Right lobe of liver (tissue), 6 donors: Measurements from ENCODE around the gene NOL12. TPM values are rescaled to one million over a fixed set of nuclear protein-coding genes. Genes with fewer than 3 reads are reported as not detected.

Experiments used
- ATAC-seq, 4 donors: fragments of 200-7000 bp; cut with Tn5 transposase; one replicate each; pipeline ENCODE4 v1.9.1; 2020; ENCODE audit warnings: mild to moderate bottlenecking in 4 of 4, moderate library complexity in 4 of 4
- DNase-seq, 3 donors: peaks; one replicate each; pipeline ENCODE4 v3.0.0-alpha.2; 2020
- H3K27ac ChIP-seq, 3 donors: fragments of 200-600 bp; one replicate each; pipeline ENCODE4 v1.8.0; 2022
- H3K27me3 ChIP-seq, 2 donors: fragments of 200-600 bp; one replicate each; pipeline ENCODE4 v1.8.0; 2022
- H3K36me3 ChIP-seq, 4 donors: fragments of 200-600 bp; sonication (generic) in 1 of 4; one replicate each; pipeline versions ENCODE4 v1.5.1 to v1.8.0; 2017 to 2022; ENCODE audit warnings: control low read depth in 1 of 4
- H3K4me1 ChIP-seq, 4 donors: fragments of 200-600 bp; sonication (generic) in 1 of 4; one replicate each; pipeline versions ENCODE4 v1.5.1 to v1.8.0; 2017 to 2022; ENCODE audit warnings: control low read depth in 1 of 4
- H3K4me3 ChIP-seq, 3 donors: fragments of 200-600 bp; one replicate each; pipeline ENCODE4 v1.8.0; 2022
- H3K9me3 ChIP-seq, 4 donors: fragments of 200-600 bp; sonication (generic) in 1 of 4; one replicate each; pipeline versions ENCODE4 v1.5.1 to v1.8.0; 2017 to 2022; ENCODE audit warnings: control low read depth in 1 of 4
- POLR2A ChIP-seq: fragments of 450-650 bp; IDR thresholded peaks from one replicate; pipeline ENCODE4 v1.6.1; 2017; ENCODE audit warnings: antibody characterized with exemption, mild to moderate bottlenecking
- WGBS: methylation state at CpG from one replicate; pipeline ENCODE4 v1.1.6; 2018; ENCODE audit warnings: low coverage, low lambda C conversion rate; ENCODE audit not compliant: insufficient coverage; ENCODE audit errors: missing lambda C conversion rate; 5-methylcytosine and 5-hydroxymethylcytosine counted together
- intact Hi-C, 2 donors: fragments of 100-400 bp; cut with DNase I; formaldehyde crosslinking; loops; one replicate each; pipeline versions ENCODE4 v1.11.2 to v1.14.1; 2022
- total RNA-seq, 6 experiments: library from RNA; depleted of rRNA in 2 of 6; stranded (reverse); fragments of >200 nt in 2 of 6; fragmentation: NEBNext Ultra II Directional in 3 of 6; extraction: Animal tissue kit (Norgen Biotek cat#: 25700) in 3 of 6; gene quantifications; one replicate each; pipeline versions ENCODE4 v1.1.0 to v1.2.4, GENCODE V29; 2016 to 2023
- TF ChIP-seq, protein P1 (sequence below), 4 donors: fragments of 200-600 bp in 3 of 4; fragments of 450-650 bp in 1 of 4; IDR thresholded peaks; one replicate each; pipeline versions ENCODE4 v1.5.1 to v1.8.0; 2016 to 2022; ENCODE audit warnings: antibody characterized with exemption in 4 of 4, mild to moderate bottlenecking in 2 of 4
- donor health status: DM: no; HTN: yes; CAD: no.
- donor health status: DM: no; HTN: no; CAD: no.
- donor health status: DM: no; HTN: no; CAD: no.
- donor health status: DM: no; HTN: yes; CAD: no.
- donor health status: DM: no; HTN: yes; CAD: no.

The NOL12 gene
- total RNA-seq, 6 experiments from 2014 or later, result 8.4 to 16.1 (median 9.4) TPM

DNA sequence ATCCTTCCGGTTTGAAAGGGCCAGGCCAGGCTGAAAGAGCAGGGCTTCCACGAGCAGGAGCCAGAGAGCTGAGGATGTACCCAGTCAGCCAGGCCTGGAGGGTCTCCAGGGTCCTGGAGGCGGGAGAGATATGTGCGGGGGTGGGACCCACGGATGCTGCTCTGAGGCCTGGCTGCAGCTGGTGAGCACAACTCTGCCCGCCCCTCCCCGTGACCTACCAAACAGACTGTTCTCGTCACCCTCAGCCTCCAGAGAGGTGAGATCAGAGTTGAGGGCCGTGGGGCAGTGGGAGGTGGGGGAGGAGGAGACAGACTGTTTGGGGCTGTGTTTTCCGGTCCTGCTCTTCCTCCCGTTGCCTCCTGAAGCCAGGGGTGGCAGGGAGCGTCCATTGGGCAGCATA is 52.9 kb downstream of the NOL12 start:
- H3K9me3 ChIP-seq, result no peaks in the 10 kb centered on the region
- intact Hi-C loops, result loop anchor here in 1 of 2 donors (10.0 kb wide), 1 partner anchor 54 kb away; the partner anchor contains the start of gene NOL12

DNA sequence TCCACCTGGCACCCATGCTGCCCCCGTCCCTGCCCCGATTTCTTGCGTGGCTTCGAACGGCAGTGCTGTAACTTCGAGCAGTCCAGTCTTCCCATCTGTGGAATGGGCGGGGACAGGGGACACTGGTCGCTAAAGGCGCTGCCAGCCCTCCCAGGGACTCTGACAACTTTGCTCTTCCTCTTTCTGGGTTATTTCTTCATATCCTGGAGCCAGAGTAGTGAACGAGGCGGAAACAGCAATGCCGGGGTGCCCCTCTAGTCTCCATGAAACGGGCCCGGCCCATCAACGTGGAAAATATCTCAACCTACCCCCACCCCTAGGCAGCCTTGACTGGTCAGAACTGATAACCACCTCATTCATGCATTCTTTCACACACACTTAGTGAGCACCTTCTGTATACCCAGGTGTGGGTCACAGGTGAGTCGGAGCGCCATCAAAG is 53.5 kb downstream of the NOL12 start:
- intact Hi-C loops, result loop anchor here in 1 of 2 donors (10.0 kb wide), 1 partner anchor 55 kb away; the partner anchor contains the start of gene NOL12
- Histone ChIP-seq H3K4me3 (no peak overlapping the region), H3K9me3 (no peaks in the 10 kb centered on the region), H3K4me1 (peaks cover 0 to 18% (median 8%) of the 10 kb centered on the region in 4 donors), H3K27me3 (no peaks in the 10 kb centered on the region), H3K27ac (peak overlapping the region in 1 of 3 donors; percentile 18), H3K36me3 (no peaks in the 10 kb centered on the region)
- peak; percentile 2 to 35 (median 6) for ATAC-seq
- WGBS, result 71% methylated on average over 5 of the region's 17 CpGs
- DNase-seq, result no peak
- no peak for TF ChIP-seq POLR2A
- TF ChIP-seq, protein P1, sequence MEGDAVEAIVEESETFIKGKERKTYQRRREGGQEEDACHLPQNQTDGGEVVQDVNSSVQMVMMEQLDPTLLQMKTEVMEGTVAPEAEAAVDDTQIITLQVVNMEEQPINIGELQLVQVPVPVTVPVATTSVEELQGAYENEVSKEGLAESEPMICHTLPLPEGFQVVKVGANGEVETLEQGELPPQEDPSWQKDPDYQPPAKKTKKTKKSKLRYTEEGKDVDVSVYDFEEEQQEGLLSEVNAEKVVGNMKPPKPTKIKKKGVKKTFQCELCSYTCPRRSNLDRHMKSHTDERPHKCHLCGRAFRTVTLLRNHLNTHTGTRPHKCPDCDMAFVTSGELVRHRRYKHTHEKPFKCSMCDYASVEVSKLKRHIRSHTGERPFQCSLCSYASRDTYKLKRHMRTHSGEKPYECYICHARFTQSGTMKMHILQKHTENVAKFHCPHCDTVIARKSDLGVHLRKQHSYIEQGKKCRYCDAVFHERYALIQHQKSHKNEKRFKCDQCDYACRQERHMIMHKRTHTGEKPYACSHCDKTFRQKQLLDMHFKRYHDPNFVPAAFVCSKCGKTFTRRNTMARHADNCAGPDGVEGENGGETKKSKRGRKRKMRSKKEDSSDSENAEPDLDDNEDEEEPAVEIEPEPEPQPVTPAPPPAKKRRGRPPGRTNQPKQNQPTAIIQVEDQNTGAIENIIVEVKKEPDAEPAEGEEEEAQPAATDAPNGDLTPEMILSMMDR (IDR thresholded peaks at IDR 0.05), result no peak

More for the DNA sequence above, 52.9 kb downstream of the NOL12 start:
- H3K4me3 ChIP-seq, result no peak overlapping the region
- H3K4me1 ChIP-seq, result peaks cover 0 to 18% (median 9%) of the 10 kb centered on the region in 4 donors
- no peaks in the 10 kb centered on the region for H3K27me3 ChIP-seq
- no peaks in the 10 kb centered on the region for H3K36me3 ChIP-seq
- TF ChIP-seq POLR2A, result no peak
- TF ChIP-seq, protein P1 (IDR thresholded peaks at IDR 0.05), result no peak
- ATAC-seq (no peak), DNase-seq (no peak)
- 27% methylated on average over 3 of the region's 12 CpGs for WGBS
- H3K27ac ChIP-seq, result peak overlapping the region in 1 of 3 donors; percentile 18

DNA sequence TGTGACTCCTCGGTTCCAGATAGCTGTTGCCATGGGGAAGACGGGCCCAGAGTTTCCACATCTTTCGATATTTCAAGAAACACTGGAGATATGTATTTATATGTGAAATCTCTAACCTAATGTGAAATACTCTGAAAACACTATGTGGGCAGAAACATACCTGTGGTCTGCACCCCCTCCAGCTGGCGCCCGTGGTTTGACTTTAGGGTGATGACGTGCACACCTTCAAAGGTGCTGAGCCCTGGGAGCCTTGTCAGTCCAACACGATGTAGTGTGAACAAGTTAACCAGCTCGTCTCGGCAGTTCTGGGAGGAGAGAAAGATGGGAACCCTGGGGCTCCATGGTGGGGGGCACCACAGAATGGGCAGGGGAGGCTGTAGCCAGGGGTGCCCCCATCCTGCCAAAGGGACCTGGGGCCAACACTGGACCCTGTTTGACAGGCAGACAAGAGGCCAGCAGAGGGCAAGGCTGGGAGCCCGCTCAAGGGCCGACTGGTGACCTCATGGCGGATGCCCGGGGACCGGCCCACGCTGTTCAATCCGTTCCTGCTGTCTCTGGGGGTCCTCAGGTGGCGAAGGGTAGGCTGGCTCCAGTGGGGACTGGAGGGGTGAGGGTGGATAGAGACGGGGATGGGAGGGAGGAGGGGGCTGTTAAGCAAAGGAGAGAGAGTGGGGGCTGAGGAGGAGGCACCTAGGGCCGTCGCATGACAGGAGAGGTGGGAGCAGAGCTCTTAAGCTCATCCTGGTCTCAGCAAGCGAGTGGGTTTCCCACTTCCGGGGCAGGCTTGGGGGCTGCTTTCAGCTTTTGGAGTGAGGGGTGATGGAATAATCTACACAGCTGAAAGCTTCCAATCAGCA is 54.5 kb downstream of the NOL12 start:
- TF ChIP-seq, protein P1 (IDR thresholded peaks at IDR 0.05), result no peak
- TF ChIP-seq POLR2A, result no peak
- Histone ChIP-seq H3K36me3 (no peaks in the 10 kb centered on the region), H3K27ac (no peak overlapping the region), H3K4me1 (peaks cover 0 to 11% (median 4%) of the 10 kb centered on the region in 4 donors), H3K4me3 (no peak overlapping the region), H3K9me3 (no peaks in the 10 kb centered on the region), H3K27me3 (no peaks in the 10 kb centered on the region)
- 58% methylated on average over 11 of the region's 22 CpGs for WGBS
- no peak for DNase-seq
- ATAC-seq, result no peak
- intact Hi-C loops, result no loop called here

DNA sequence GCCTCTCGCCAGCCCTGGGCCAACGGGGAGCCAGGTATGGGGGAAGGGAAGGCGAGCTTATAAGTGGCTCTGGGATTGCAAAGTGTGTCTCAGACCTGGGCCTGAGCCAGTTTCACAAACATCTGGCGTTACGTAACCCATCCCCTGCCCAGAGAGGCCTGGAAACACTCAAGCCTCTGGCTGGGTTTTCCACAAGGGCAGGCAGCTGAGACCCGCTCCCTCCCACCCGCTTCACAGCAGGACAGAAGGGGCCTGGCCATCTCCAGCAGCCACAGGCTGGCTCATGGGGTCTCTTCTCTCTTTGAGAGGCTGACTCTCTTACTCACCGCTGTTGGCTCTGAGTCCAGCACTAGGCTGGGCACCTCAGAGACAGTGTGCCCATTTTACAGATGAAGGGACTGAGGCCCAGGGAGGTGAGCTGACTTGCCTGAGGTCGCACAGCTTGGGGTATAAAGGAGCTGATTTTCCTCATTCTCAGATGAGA is 55.2 kb downstream of the NOL12 start:
- WGBS, result 17% methylated on average over 2 of the region's 9 CpGs
- ATAC-seq, result peak; percentile 62 to 73 (median 68)
- Histone ChIP-seq H3K36me3 (no peaks in the 10 kb centered on the region), H3K4me3 (no peak overlapping the region), H3K27me3 (no peaks in the 10 kb centered on the region), H3K4me1 (peaks cover 0 to 11% (median 4%) of the 10 kb centered on the region in 4 donors), H3K27ac (peak overlapping the region in 1 of 3 donors; percentile 40), H3K9me3 (no peaks in the 10 kb centered on the region)
- DNase-seq, result peak; percentile 77 to 90 (median 89)
- TF ChIP-seq POLR2A, result no peak
- TF ChIP-seq, protein P1 (IDR thresholded peaks at IDR 0.05), result no peak
- intact Hi-C loops, result no loop called here
